Measurements from ENCODE around the gene ZNF574.
A peak's percentile ranks its signal among the peaks of the same experiment; 100 is the strongest.
"Not testable (repeated sequence)": the region's sequence is repeated elsewhere in the genome, so short reads cannot be mapped to it uniquely, and the experiment has no call there.

Gene ZNF574

GRCh38 chr19:42083537-42083936, 7.6 kb downstream of the ZNF574 start:
- no peak for DNase-seq

GRCh38 chr19:42086188-42086736, 10.3 kb downstream of the ZNF574 start:
- no peak for DNase-seq

GRCh38 chr19:42086770-42087550, 11.0 kb downstream of the ZNF574 start:
- DNase-seq, result no peak

GRCh38 chr19:42088471-42089190, 12.7 kb downstream of the ZNF574 start:
- DNase-seq, result no peak

GRCh38 chr19:42089191-42089750, 13.3 kb downstream of the ZNF574 start:
- DNase-seq, result no peak

- no peak for DNase-seq
Observed at GRCh38 chr19:42089772-42090171, 13.8 kb downstream of the ZNF574 start.

- DNase-seq, result no peak
Observed at GRCh38 chr19:42090672-42091071, 14.7 kb downstream of the ZNF574 start.

- no peak for DNase-seq
Observed at GRCh38 chr19:42091300-42091699, 15.3 kb downstream of the ZNF574 start.

GRCh38 chr19:42091742-42092141, 15.8 kb downstream of the ZNF574 start:
- DNase-seq, result no peak

- DNase-seq, result peak; percentile 45
Observed at GRCh38 chr19:42092350-42092749, 16.4 kb downstream of the ZNF574 start.

GRCh38 chr19:42093505-42093904, 17.5 kb downstream of the ZNF574 start:
- no peak for DNase-seq

- DNase-seq, result no peak
Observed at GRCh38 chr19:42093926-42094325, 18.0 kb downstream of the ZNF574 start.

GRCh38 chr19:42095142-42095813, 19.3 kb downstream of the ZNF574 start:
- no peak for DNase-seq

GRCh38 chr19:42095814-42096230, 19.9 kb downstream of the ZNF574 start:
- no peak for DNase-seq

GRCh38 chr19:42096255-42096837, 20.4 kb downstream of the ZNF574 start:
- no peak for DNase-seq

GRCh38 chr19:42097461-42097860, 21.5 kb downstream of the ZNF574 start:
- DNase-seq, result no peak

- no peak for DNase-seq
Observed at GRCh38 chr19:42098781-42099180, 22.8 kb downstream of the ZNF574 start.

- no peak for DNase-seq
Observed at GRCh38 chr19:42099336-42099925, 23.5 kb downstream of the ZNF574 start.

GRCh38 chr19:42100241-42100640, 24.3 kb downstream of the ZNF574 start:
- not testable (repeated sequence) for DNase-seq

- no peak for DNase-seq
Observed at GRCh38 chr19:42102877-42103276, 26.9 kb downstream of the ZNF574 start.

GRCh38 chr19:42105368-42105767, 29.4 kb downstream of the ZNF574 start:
- DNase-seq, result no peak
